ENCODE results near the gene TBL1X. TPM values are rescaled to one million over a fixed set of nuclear protein-coding genes. Genes with fewer than 3 reads are reported as not detected.

Gene TBL1X
- total RNA-seq, 6 experiments from 2014 or later, result 18.0 to 40.7 (median 20.8) TPM

- Histone ChIP-seq H3K36me3 (no peaks in the 10 kb centered on the region), H3K27me3 (no peaks in the 10 kb centered on the region), H3K4me3 (no peak overlapping the region), H3K27ac (no peak overlapping the region), H3K4me1 (no peaks in the 10 kb centered on the region), H3K9me3 (no peaks in the 10 kb centered on the region)
- ATAC-seq (no peak), DNase-seq (no peak)
- 79% methylated on average over 9 of the region's 9 CpGs for WGBS (ENCODE audit: insufficient coverage, low coverage, low lambda C conversion rate, missing lambda C conversion rate)
- intact Hi-C loops (cut with DNase I), result no loop called here
- TF ChIP-seq POLR2A (IDR thresholded peaks at IDR 0.05) (no peak), CTCF (IDR thresholded peaks at IDR 0.05) (no peak)
Observed at GRCh38 chrX:9681011-9681410, 216.2 kb downstream of the TBL1X start.

GRCh38 chrX:9681422-9681821, 216.6 kb downstream of the TBL1X start:
- intact Hi-C loops (cut with DNase I), result no loop called here
- Histone ChIP-seq H3K9me3 (no peaks in the 10 kb centered on the region), H3K27ac (no peak overlapping the region), H3K36me3 (no peaks in the 10 kb centered on the region), H3K4me3 (no peak overlapping the region), H3K27me3 (no peaks in the 10 kb centered on the region), H3K4me1 (no peaks in the 10 kb centered on the region)
- ATAC-seq, result no peak
- TF ChIP-seq CTCF (IDR thresholded peaks at IDR 0.05) (no peak), POLR2A (IDR thresholded peaks at IDR 0.05) (no peak)
- WGBS (ENCODE audit: insufficient coverage, low coverage, low lambda C conversion rate, missing lambda C conversion rate), result 81% methylated on average over 3 of the region's 4 CpGs
- DNase-seq, result no peak

- Histone ChIP-seq H3K9me3 (no peaks in the 10 kb centered on the region), H3K27me3 (no peaks in the 10 kb centered on the region), H3K27ac (no peak overlapping the region), H3K4me1 (no peaks in the 10 kb centered on the region), H3K36me3 (no peaks in the 10 kb centered on the region), H3K4me3 (no peak overlapping the region)
- ATAC-seq, result no peak
- 49% methylated on average over 4 of the region's 10 CpGs for WGBS (ENCODE audit: insufficient coverage, low coverage, low lambda C conversion rate, missing lambda C conversion rate)
- DNase-seq, result no peak
- TF ChIP-seq POLR2A (IDR thresholded peaks at IDR 0.05), result no peak
- peak in 1 of 4 donors; percentile 10 for TF ChIP-seq CTCF (IDR thresholded peaks at IDR 0.05)
- intact Hi-C loops (cut with DNase I), result no loop called here
Observed at GRCh38 chrX:9682456-9682855, 217.6 kb downstream of the TBL1X start.

GRCh38 chrX:9682861-9683260, 218.0 kb downstream of the TBL1X start:
- Histone ChIP-seq H3K27me3 (no peaks in the 10 kb centered on the region), H3K4me3 (no peak overlapping the region), H3K9me3 (no peaks in the 10 kb centered on the region), H3K4me1 (no peaks in the 10 kb centered on the region), H3K36me3 (no peaks in the 10 kb centered on the region), H3K27ac (no peak overlapping the region)
- ATAC-seq, result peak in 1 of 4 donors; percentile 23
- no peak for TF ChIP-seq CTCF (IDR thresholded peaks at IDR 0.05)
- no peak for TF ChIP-seq POLR2A (IDR thresholded peaks at IDR 0.05)
- DNase-seq, result no peak
- 60% methylated on average over 2 of the region's 6 CpGs for WGBS (ENCODE audit: insufficient coverage, low coverage, low lambda C conversion rate, missing lambda C conversion rate)
- intact Hi-C loops (cut with DNase I), result no loop called here

GRCh38 chrX:9683350-9683749, 218.5 kb downstream of the TBL1X start:
- DNase-seq, result no peak
- WGBS (ENCODE audit: insufficient coverage, low coverage, low lambda C conversion rate, missing lambda C conversion rate), result 84% methylated on average over 4 of the region's 9 CpGs
- ATAC-seq, result no peak

More at GRCh38 chrX:9683350-9683749, 218.5 kb downstream of the TBL1X start:
- Histone ChIP-seq H3K36me3 (no peaks in the 10 kb centered on the region), H3K9me3 (no peaks in the 10 kb centered on the region), H3K27ac (no peak overlapping the region), H3K27me3 (no peaks in the 10 kb centered on the region), H3K4me1 (no peaks in the 10 kb centered on the region), H3K4me3 (no peak overlapping the region)
- intact Hi-C loops (cut with DNase I), result no loop called here
- TF ChIP-seq POLR2A (IDR thresholded peaks at IDR 0.05) (no peak), CTCF (IDR thresholded peaks at IDR 0.05) (no peak)
